Right renal pelvis (tissue), 4 donors: ENCODE measurements around the gene DOCK2. TPM values are rescaled to one million over a fixed set of nuclear protein-coding genes. Genes with fewer than 3 reads are reported as not detected.
"Not testable (repeated sequence)": the region's sequence is repeated elsewhere in the genome, so short reads cannot be mapped to it uniquely, and the experiment has no call there.

Source experiments
- DNase-seq, 4 donors: peaks; one replicate each; pipeline ENCODE4 v3.0.0-alpha.2; 2013; ENCODE audit warnings: low read depth in 4 of 4, low spot score in 3 of 4, missing footprints in 1 of 4
- polyA plus RNA-seq, 4 donors: library from polyadenylated mRNA; unstranded; fragments of 120-200 nt; gene quantifications; one replicate each; pipeline ENCODE4 v1.2.1, GENCODE V29; 2013; ENCODE audit not compliant: insufficient read length in 4 of 4

DOCK2 gene
- polyA plus RNA-seq, 4 donors, result 2.3 to 4.0 (median 2.5) TPM

GRCh38 chr5:169751490-169751889 is 114.4 kb downstream of the DOCK2 start:
- no peak for DNase-seq

- DNase-seq, result not testable (repeated sequence)
Measured at GRCh38 chr5:169752566-169752965, 115.5 kb downstream of the DOCK2 start.

DNA sequence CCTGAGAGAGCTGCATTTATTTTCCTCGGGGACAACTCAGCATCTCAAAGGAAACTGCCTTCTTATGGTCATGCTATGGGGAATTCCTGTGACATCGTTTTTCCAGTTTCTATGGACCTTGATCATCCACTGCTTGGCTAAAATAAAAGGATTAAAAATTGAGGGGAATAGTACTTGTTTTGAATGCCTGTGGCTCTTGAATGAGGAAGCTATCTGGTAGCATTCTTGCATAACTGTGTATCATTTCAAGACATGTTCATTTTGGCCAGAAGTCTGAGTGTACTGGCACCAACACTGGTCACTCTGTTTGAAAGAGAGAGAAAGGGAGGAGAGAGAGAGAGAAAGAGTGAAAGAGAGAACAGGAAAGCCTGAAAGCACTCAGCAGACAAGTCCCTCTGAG is 116.7 kb downstream of the DOCK2 start:
- DNase-seq, result no peak

DNA sequence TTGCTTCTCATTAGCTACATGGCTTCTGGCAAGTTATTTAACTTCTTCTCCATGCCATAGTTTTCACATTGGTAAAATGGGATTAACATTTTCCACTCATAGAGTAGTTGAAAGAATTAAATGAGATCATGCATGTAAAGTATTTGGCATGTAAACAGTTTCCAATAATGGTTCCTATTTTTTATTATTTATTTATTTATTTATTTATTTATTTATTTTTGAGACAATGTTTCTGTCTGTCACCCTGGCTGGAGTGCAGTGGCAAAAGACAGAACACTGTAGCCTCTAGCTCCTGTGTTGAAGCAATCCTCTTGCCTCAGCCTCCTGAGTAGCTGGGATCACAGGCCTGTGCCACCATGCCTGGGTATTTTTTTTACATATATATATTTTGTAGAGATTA is 117.7 kb downstream of the DOCK2 start:
- no peak for DNase-seq

DNA sequence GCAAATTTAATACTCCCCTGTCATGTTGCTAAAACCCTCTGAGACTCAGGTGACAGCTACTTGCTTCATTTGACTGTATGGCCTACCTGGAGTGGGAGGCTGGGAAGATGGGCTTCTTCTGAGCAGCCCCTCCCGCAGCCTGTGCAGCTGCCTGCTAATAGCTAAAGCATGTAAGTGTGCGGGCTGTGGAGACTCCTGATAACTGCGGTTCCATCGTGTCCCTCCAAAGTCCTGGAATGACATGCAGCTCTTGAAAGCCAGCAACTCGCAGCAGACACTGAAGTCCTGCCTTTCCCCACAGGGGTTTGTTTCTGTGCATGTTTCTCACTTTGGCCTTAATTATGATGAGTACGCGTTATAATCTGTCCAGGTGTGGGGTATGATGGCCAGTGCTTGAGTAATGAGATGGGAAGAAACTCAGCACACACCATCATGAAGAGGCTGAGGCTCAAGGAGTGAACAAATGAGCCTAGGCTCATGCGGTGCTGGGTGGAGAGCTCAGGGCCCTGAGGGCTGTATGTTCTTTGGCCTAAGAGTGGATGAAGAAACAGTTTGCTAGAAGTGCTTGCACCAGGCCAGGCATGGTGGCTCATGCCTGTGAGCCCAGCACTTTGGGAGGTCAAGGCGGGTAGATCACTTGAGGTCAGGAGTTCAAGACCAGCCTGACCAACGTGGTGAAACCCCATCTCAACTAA is 119.1 kb downstream of the DOCK2 start:
- DNase-seq, result no peak

GRCh38 chr5:169757016-169757415 is 119.9 kb downstream of the DOCK2 start:
- DNase-seq, result no peak

GRCh38 chr5:169758886-169759285 is 121.8 kb downstream of the DOCK2 start:
- no peak for DNase-seq

DNA sequence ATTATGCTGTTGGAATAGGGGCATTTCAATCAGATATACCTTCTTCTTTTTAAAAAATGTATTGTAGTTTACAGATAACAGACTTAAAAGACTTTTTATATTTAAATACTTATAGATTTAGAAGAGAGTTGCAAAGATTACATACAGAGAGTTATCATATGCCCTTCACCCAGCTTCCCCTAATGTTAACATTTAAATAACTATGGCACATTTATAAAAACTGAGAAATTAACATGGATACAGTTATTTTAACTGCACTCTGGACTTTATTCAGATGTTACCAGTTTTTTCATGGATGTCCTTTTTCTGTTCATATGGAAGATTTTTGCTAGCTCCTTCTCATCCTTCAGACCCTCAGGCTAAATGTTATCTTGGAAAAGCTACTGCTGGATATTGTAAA is 123.2 kb downstream of the DOCK2 start:
- no peak for DNase-seq

DNA sequence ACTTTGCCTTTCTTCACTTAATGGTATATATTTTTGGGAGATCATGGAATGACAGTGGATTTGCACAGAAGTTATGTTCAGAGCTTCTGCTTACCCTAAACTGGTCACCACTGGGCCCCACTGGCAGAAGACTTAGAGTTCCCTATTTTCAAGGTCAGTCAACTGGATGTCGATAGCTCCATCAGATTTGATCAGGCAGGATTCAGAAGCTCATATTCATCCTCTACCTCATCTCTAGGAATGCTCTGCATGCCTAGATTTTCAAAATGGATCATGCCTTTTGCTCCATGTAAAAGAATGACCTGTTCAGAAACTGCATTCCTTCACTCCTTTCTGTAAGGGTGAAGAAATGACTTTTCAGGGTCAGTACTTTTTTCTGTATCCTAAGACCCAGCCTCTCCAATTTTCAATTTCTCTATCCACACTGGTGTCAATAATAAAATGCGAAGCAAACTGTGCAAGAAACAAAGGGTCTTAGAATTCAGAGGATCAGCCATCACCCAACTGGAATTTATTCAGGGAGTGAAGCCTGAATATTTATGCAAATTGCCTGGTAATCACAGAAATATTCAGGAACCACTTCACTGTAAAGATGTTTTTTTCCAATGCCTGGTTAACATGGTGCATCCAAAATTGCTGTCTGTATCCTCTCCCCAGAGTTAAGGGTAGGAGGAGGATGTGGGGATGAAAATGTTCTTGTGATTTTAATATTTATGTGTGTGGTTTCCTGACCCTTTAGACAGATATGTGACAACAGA is 125.4 kb downstream of the DOCK2 start:
- DNase-seq, result no peak

DNA sequence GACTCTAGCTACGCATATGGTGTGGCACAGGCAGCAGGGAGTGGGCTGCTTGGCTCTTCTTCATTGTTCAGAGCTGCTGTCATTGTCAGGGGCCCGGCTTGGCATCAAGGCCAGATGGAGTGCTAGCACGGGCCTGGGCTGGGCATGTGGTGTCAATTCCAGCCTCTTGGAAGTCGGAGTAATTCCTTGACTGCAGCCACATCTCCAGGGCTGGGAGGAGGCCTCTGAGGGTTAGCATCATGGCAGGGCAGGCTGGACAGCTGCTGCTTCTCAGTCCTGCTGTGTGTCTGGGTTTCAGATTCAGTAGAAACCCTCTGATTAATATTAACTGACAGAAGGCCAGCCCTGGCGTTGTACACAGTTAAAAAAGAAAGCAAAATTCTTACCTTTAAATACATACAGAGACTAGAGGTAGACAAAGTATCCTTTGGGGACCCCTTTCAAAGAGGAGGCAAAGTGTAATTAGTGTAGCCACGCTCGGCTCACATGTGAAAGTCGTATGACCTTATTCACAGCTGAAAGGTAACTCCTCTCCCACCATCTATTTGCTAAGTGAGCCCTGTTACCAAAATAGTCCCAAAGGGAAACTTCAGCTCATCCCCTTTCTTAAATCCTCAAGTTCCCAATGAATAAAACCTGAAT is 126.4 kb downstream of the DOCK2 start:
- no peak for DNase-seq

- DNase-seq, result no peak
Measured at GRCh38 chr5:169764018-169764378, 126.9 kb downstream of the DOCK2 start.

- DNase-seq, result no peak
Measured at GRCh38 chr5:169765176-169765996, 128.3 kb downstream of the DOCK2 start.

DNA sequence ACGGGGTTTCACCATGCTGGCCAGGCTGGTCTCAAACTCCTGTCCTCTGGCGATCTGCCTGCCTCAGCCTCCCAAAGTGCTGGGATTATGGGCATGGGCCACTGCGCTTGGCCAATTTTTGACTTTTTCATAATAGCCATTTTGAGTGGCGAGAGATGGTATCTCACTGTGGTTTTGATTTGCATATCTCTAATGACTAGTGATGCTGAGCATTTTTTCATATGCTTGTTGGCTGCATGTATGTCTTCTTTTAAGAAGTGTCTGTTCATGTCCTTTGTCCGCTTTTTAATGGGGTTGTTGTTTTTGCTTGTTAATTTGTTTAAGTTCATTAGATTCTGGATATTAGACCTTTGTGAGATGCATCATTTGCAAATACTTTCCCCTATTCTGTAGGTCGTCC is 129.9 kb downstream of the DOCK2 start:
- not testable (repeated sequence) for DNase-seq

- DNase-seq, result no peak
Measured at GRCh38 chr5:169767938-169768337, 130.9 kb downstream of the DOCK2 start.

- no peak for DNase-seq
Measured at GRCh38 chr5:169768416-169768815, 131.3 kb downstream of the DOCK2 start.

GRCh38 chr5:169770109-169770508 is 133.0 kb downstream of the DOCK2 start:
- DNase-seq, result no peak

GRCh38 chr5:169772256-169772655 is 135.2 kb downstream of the DOCK2 start:
- DNase-seq, result no peak

DNA sequence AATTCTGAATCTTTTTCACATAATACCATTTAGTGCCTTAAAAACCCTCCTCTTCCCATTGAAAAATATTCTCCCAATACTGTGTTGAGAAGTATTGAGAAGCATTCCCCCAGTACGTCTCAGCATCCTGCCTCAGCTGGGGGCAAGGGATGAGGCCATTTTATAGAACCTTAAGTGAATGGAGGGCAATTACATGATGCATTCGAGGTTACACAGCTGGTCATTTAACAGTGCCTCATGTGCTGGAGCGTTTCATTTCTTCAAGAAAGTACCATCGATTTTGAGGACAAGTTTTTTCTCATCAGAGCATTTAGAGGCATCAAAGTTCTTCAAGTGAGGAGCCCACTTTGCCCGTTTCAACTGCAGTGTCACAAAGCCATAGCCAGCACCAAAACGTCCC is 135.6 kb downstream of the DOCK2 start:
- no peak for DNase-seq

DNA sequence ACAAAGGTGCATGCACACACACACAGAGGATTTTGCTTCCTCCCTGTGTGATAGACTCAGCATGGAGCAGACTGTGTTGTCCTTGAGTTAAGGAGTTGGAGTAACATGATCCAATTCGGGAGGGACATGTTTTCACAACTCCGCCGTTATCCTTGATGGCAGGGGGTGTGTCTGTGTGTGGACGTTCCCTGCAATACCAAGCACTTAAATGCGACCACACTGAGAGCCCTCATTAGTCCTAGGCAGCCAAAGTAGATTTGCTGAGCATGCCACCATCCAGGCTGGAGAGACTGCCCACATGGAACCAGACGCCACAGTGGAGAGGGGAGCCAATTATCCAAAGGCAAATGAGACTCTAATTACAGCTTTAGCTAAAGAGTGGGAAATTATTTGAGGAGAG is 140.1 kb downstream of the DOCK2 start:
- DNase-seq, result peak in 1 of 4 donors; percentile 28

DNA sequence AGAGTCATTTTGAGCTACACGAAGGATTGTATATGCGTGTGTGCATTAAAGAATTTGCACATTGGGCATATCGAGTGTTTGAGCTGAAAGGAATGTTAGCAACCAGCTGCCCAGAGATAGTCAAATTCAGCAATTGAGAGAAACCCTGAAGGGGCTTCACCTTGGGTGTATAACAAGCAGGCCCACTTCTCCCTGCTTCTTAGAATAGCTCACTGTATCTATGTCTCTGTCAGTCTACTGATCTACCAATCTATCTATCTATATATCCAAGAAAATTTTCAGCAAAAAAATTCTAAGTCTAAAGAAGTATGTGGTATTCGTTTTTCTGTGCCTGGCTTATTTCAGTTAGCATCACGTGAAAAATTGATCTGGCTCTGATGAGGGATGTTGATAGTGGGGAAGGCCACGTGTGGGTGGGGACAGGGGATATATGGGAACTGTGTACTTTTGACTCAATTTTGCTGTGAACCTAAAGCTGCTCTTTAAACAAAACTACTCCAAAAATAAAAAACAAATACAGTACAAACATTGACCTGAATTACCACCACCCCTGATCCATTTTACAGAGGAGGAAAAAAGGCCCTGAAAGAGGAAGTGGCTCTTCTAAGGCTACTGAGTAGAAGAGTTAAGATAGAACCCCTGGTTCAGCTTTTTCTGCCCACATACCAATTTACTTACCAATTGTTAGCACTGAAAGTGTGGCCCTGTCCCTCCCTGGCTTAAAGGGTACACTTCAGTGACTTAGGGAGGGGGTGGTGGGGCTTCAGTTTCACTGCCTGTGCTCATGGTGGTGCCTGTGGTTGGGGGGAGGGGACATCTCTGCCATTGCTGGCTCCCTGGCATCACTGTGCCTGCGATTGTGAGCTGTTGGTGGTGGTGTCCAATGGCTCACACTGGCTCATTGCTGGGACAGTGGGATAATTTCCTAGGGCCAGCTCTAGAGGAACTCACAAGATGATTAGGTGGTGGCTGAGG is 141.8 kb downstream of the DOCK2 start:
- no peak for DNase-seq
